Peyer's patch (tissue), 4 donors: ENCODE measurements around the gene PKD2L1. TPM values are rescaled to one million over a fixed set of nuclear protein-coding genes. Genes with fewer than 3 reads are reported as not detected.
A peak's percentile ranks its signal among the peaks of the same experiment; 100 is the strongest.

ENCODE experiments used
- DNase-seq, 3 donors: peaks; one replicate each; pipeline ENCODE4 v3.0.0-alpha.2; 2017 to 2019
- H3K27ac ChIP-seq, 4 donors: fragments of 200-600 bp; sonication (generic); one replicate each; pipeline ENCODE4 v1.5.1; 2016 to 2019
- H3K27me3 ChIP-seq, 2 donors: fragments of 200-600 bp; sonication (generic); one replicate each; pipeline ENCODE4 v1.5.1; 2019
- H3K36me3 ChIP-seq, 3 donors: fragments of 200-600 bp; sonication (generic); one replicate each; pipeline ENCODE4 v1.5.1; 2016 to 2019
- H3K4me1 ChIP-seq, 4 donors: fragments of 200-600 bp; sonication (generic); one replicate each; pipeline ENCODE4 v1.5.1; 2016 to 2019
- H3K4me3 ChIP-seq, 4 donors: fragments of 200-600 bp; sonication (generic); 1 replicate in 3 of 4; 2 replicates in 1 of 4; pipeline ENCODE4 v1.5.1; 2016 to 2019; ENCODE audit warnings: mild to moderate bottlenecking in 1 of 4
- H3K9me3 ChIP-seq, 4 donors: fragments of 200-600 bp; sonication (generic); one replicate each; pipeline ENCODE4 v1.5.1; 2016 to 2019; ENCODE audit warnings: mild to moderate bottlenecking in 1 of 4
- POLR2A ChIP-seq, 2 donors: fragments of 450-650 bp; IDR thresholded peaks; one replicate each; pipeline ENCODE4 v1.5.1; 2017; ENCODE audit warnings: antibody characterized with exemption in 2 of 2, mild to moderate bottlenecking in 2 of 2, moderate library complexity in 2 of 2
- total RNA-seq, 4 donors: library from RNA; depleted of rRNA; stranded (reverse); fragments of >200 nt; gene quantifications; one replicate each; pipeline ENCODE4 v1.1.0, GENCODE V29; 2016
- TF ChIP-seq, protein P1 (sequence below), 6 experiments: fragments of 450-650 bp in 4 of 6; fragments of 200-600 bp in 2 of 6; sonication (generic) in 1 of 6; IDR thresholded peaks; one replicate each; pipeline ENCODE4 v1.5.1; 2017 to 2019; ENCODE audit warnings: antibody characterized with exemption in 6 of 6, mild to moderate bottlenecking in 3 of 6, moderate library complexity in 1 of 6

The PKD2L1 gene
- total RNA-seq, 4 donors from 2014 or later = not detected

DNA sequence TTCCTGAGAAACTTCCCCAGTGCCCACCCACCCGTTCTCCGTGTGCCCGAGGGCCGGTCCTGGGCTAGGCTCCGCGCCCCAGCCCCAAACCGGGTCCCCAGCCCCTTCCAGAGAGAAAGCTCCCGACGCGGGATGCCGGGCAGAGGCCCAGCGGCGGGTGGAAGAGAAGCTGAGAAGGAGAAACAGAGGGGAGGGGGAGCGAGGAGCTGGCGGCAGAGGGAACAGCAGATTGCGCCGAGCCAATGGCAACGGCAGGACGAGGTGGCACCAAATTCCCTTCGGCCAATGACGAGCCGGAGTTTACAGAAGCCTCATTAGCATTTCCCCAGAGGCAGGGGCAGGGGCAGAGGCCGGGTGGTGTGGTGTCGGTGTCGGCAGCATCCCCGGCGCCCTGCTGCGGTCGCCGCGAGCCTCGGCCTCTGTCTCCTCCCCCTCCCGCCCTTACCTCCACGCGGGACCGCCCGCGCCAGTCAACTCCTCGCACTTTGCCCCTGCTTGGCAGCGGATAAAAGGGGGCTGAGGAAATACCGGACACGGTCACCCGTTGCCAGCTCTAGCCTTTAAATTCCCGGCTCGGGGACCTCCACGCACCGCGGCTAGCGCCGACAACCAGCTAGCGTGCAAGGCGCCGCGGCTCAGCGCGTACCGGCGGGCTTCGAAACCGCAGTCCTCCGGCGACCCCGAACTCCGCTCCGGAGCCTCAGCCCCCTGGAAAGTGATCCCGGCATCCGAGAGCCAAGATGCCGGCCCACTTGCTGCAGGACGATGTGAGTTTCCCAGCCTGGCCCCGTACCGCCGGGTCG, 16.9 kb upstream of the PKD2L1 start, which contains the start of gene SCD:
TSS of gene SCD (plus strand) at position 469 of the 803 bp plus-strand sequence. CDS start at position 741, 272 bp downstream.
- Histone ChIP-seq H3K36me3 (peaks cover 0 to 4% (median 0%) of the 10 kb centered on the region in 3 donors), H3K27ac (peak within 1 kb of the TSS in 3 of 4 donors; percentile 7 to 79 (median 48)), H3K9me3 (no peaks in the 10 kb centered on the region), H3K27me3 (no peaks in the 10 kb centered on the region), H3K4me3 (peak within 1 kb of the TSS; percentile 33 to 98 (median 70)), H3K4me1 (peaks cover 0 to 12% (median 4%) of the 10 kb centered on the region in 4 donors)
- TF ChIP-seq POLR2A (IDR thresholded peaks at IDR 0.05) = peak; percentile 47 to 52
- TF ChIP-seq, protein P1, sequence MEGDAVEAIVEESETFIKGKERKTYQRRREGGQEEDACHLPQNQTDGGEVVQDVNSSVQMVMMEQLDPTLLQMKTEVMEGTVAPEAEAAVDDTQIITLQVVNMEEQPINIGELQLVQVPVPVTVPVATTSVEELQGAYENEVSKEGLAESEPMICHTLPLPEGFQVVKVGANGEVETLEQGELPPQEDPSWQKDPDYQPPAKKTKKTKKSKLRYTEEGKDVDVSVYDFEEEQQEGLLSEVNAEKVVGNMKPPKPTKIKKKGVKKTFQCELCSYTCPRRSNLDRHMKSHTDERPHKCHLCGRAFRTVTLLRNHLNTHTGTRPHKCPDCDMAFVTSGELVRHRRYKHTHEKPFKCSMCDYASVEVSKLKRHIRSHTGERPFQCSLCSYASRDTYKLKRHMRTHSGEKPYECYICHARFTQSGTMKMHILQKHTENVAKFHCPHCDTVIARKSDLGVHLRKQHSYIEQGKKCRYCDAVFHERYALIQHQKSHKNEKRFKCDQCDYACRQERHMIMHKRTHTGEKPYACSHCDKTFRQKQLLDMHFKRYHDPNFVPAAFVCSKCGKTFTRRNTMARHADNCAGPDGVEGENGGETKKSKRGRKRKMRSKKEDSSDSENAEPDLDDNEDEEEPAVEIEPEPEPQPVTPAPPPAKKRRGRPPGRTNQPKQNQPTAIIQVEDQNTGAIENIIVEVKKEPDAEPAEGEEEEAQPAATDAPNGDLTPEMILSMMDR (IDR thresholded peaks at IDR 0.05) = no peak
- DNase-seq = peak; percentile 83 to 92 (median 88)

DNA sequence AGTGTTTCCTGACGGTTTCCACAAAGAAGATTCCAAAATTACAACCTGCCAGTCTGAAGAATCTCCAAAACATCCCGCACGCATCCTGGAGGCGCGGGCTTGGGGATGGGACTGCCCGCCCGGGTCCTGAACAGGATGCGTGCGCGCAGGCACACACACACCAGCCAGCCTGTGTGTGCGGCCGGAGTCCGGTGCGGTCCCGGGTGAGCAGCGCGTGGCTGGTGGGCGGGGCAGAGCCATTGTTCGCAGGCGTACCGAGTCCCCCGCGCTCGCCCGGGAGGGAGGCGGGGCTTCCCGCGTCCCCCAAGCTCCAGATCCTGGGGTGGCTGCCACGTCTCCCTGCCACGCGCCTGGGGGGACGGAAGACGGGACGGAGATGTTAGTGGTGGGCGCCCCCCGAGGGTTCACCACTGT, 16.3 kb upstream of the PKD2L1 start:
- peak overlapping the region in 3 of 4 donors; percentile 2 to 79 (median 7) for H3K27ac ChIP-seq
- peaks cover 0 to 14% (median 4%) of the 10 kb centered on the region in 4 donors for H3K4me1 ChIP-seq
- no peaks in the 10 kb centered on the region for H3K27me3 ChIP-seq
- H3K4me3 ChIP-seq = peak overlapping the region; percentile 33 to 98 (median 70)
- peak; percentile 62 to 77 (median 65) for DNase-seq
- no peaks in the 10 kb centered on the region for H3K9me3 ChIP-seq
- H3K36me3 ChIP-seq = no peaks in the 10 kb centered on the region
- TF ChIP-seq, protein P1 (IDR thresholded peaks at IDR 0.05) = no peak
- TF ChIP-seq POLR2A (IDR thresholded peaks at IDR 0.05) = no peak

DNA sequence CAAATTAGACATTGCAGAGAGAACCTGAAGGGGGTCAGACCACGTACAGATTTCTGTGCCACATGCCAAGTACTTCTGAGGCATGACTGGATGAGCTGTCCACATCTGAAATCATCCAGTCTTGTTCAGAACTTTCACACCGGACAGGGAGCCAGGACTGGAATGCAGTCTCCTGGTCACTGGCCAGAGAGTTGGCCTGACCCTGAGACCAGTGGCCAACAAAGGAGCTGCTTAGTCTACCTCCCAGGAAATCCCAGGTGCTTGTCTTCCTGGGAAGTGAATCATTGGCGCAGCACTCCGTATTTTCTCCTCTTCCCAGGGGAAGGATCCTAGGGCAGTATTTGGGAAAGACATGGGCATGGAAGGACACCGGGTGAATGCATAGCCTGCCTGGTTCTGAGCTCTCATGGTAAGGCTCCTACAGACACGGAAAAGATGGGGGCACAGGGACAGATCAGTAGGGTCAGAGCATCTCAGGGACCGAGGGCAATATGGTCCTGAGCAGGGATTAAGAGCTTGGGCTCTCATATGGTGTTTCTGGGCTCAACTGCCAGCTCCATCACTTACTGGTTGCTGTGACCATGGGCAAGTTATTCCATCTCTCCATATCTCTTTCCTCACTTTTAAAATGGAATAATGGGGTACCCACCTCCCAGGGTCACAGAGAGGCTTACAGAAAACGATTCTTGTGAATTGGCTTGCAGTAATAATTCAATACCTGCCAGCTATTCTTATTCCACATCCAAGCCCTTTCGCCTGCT, 15.7 kb upstream of the PKD2L1 start:
- no peaks in the 10 kb centered on the region for H3K27me3 ChIP-seq
- TF ChIP-seq, protein P1 (IDR thresholded peaks at IDR 0.05) = no peak
- no peak for TF ChIP-seq POLR2A (IDR thresholded peaks at IDR 0.05)
- peaks cover 0 to 14% (median 4%) of the 10 kb centered on the region in 4 donors for H3K4me1 ChIP-seq
- no peaks in the 10 kb centered on the region for H3K9me3 ChIP-seq
- no peak for DNase-seq
- no peaks in the 10 kb centered on the region for H3K36me3 ChIP-seq
- peak overlapping the region in 3 of 4 donors; percentile 65 to 98 (median 74) for H3K4me3 ChIP-seq
- peak overlapping the region in 1 of 4 donors; percentile 7 for H3K27ac ChIP-seq

DNA sequence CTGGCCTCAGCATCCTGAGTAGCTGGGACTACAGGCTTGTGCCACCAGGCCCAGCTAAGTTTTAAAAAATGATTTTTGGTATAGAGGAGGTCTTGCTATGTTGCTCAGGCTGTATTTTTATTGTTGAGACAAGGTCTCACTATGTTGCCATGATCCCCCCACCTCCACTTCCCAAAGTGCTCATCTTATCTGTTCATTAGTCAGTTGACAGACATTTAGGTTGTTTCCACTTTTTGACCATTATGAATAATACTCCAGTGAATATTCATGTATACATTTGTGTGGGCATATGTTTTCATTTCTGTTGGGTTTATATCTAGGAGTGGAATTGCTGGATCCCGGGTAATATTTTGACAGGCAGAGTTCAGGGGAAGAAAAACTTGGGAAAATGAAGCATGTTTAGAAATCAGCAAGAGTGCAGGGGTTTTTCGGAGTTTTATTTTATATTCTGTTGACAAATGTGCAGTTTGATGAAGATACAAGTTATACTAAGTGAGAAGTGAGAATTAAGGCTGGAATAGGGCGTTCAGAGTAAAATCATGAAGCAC, 14.3 kb upstream of the PKD2L1 start:
- Histone ChIP-seq H3K27me3 (no peaks in the 10 kb centered on the region), H3K27ac (no peak overlapping the region), H3K9me3 (no peaks in the 10 kb centered on the region), H3K4me3 (no peak overlapping the region), H3K4me1 (peaks cover 0 to 14% (median 5%) of the 10 kb centered on the region in 4 donors), H3K36me3 (no peaks in the 10 kb centered on the region)
- DNase-seq = no peak
- TF ChIP-seq POLR2A (IDR thresholded peaks at IDR 0.05) = no peak
- TF ChIP-seq, protein P1 (IDR thresholded peaks at IDR 0.05) = no peak

DNA sequence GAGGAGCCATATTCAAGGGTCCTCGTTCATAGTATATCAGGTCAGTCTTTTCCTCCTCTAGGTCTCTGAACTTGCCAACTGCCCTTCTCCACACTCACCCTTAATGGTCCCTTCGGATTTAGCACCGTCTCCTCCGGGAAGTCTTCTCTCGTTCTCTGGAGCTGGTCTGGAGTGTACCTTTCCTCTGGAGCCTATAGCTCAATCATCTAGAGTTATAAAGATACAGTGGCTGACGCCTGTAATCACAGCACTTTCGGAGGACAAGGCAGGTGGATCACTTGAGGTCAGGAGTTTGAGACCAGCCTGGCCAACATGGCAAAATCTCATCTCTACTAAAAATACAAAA, 12.6 kb upstream of the PKD2L1 start:
- Histone ChIP-seq H3K4me3 (no peak overlapping the region), H3K9me3 (no peaks in the 10 kb centered on the region), H3K27ac (no peak overlapping the region), H3K36me3 (no peaks in the 10 kb centered on the region), H3K4me1 (peaks cover 0 to 20% (median 2%) of the 10 kb centered on the region in 4 donors), H3K27me3 (no peaks in the 10 kb centered on the region)
- TF ChIP-seq POLR2A (IDR thresholded peaks at IDR 0.05) = no peak
- TF ChIP-seq, protein P1 (IDR thresholded peaks at IDR 0.05) = no peak
- DNase-seq = no peak
